ENCODE measurements around the gene UBE3D. TPM values are rescaled to one million over a fixed set of nuclear protein-coding genes. Genes with fewer than 3 reads are reported as not detected.

UBE3D gene
- total and polyA plus RNA-seq, 2 experiments from 2014 or later = 17.5 to 31.4 TPM

DNA sequence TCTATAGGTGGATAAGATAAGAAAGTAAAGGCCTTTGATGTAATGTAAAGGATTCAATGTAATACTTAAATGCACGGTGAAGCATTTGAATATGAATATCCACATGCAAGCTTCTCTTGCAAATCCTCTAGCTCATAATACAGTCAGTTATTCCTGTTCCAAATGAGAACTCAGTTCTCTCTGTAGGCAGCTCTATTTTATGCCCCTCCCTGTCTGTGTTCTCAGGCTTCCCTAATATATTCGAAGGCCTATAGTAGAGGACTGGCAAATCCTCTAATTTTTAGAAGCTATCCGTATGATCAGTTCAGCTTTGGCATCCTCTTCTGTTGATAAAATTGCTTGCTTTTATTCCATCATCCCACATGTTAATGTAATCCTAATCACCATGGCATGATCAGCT lies 200.2 kb downstream of the UBE3D start:
- H3K4me1 Mint-ChIP-seq = no peaks in the 10 kb centered on the region
- no peak overlapping the region for H3K27ac ChIP-seq (ENCODE audit: low read depth)
- H3K27me3 Mint-ChIP-seq (ENCODE audit: insufficient read depth, low read depth, poor library complexity) = peaks cover 2% of the 10 kb centered on the region
- H3K27ac Mint-ChIP-seq = no peak overlapping the region
- ATAC-seq (no peak), DNase-seq (ENCODE audit: low spot score) (no peak)
- H3K27me3 ChIP-seq (ENCODE audit: insufficient read depth) = no peaks in the 10 kb centered on the region
- H3K36me3 ChIP-seq (ENCODE audit: insufficient read depth) = no peaks in the 10 kb centered on the region
- no peak overlapping the region for H3K4me2 ChIP-seq
- H3F3A ChIP-seq (replicated peaks; ENCODE audit: low read depth) = no peaks in the 10 kb centered on the region
- no peaks in the 10 kb centered on the region; the same call in 1 of the 2 replicates for H3K4me1 ChIP-seq (ENCODE audit: insufficient read depth)
- TF ChIP-seq ZNF331 (CRISPR knock-in tag; IDR thresholded peaks at IDR 0.05; ENCODE audit: low read depth) (no peak), EZH2 (IDR thresholded peaks at IDR 0.05; ENCODE audit: low read depth, unreplicated experiment) (no peak), EZH2phosphoT487 (IDR thresholded peaks at IDR 0.05; ENCODE audit: unreplicated experiment) (no peak), CREB1 (CRISPR knock-in tag; IDR thresholded peaks at IDR 0.05; ENCODE audit: low read depth) (no peak), STAT1 (IDR thresholded peaks at IDR 0.05; ENCODE audit: unreplicated experiment) (no peak), ZNF114 (CRISPR knock-in tag; IDR thresholded peaks at IDR 0.05) (no peak), NANOG (IDR thresholded peaks at IDR 0.05; ENCODE audit: borderline replicate concordance) (no peak), JUNB (IDR thresholded peaks at IDR 0.05; ENCODE audit: unreplicated experiment) (no peak)
- TF ChIP-seq, protein P1, sequence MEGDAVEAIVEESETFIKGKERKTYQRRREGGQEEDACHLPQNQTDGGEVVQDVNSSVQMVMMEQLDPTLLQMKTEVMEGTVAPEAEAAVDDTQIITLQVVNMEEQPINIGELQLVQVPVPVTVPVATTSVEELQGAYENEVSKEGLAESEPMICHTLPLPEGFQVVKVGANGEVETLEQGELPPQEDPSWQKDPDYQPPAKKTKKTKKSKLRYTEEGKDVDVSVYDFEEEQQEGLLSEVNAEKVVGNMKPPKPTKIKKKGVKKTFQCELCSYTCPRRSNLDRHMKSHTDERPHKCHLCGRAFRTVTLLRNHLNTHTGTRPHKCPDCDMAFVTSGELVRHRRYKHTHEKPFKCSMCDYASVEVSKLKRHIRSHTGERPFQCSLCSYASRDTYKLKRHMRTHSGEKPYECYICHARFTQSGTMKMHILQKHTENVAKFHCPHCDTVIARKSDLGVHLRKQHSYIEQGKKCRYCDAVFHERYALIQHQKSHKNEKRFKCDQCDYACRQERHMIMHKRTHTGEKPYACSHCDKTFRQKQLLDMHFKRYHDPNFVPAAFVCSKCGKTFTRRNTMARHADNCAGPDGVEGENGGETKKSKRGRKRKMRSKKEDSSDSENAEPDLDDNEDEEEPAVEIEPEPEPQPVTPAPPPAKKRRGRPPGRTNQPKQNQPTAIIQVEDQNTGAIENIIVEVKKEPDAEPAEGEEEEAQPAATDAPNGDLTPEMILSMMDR (conservative IDR thresholded peaks at IDR 0.05; ENCODE audit: low read depth in 2 of 2) = no peak
- TF ChIP-seq, protein P2, sequence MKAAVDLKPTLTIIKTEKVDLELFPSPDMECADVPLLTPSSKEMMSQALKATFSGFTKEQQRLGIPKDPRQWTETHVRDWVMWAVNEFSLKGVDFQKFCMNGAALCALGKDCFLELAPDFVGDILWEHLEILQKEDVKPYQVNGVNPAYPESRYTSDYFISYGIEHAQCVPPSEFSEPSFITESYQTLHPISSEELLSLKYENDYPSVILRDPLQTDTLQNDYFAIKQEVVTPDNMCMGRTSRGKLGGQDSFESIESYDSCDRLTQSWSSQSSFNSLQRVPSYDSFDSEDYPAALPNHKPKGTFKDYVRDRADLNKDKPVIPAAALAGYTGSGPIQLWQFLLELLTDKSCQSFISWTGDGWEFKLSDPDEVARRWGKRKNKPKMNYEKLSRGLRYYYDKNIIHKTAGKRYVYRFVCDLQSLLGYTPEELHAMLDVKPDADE (IDR thresholded peaks at IDR 0.05) = no peak
- TF ChIP-seq, protein P3, sequence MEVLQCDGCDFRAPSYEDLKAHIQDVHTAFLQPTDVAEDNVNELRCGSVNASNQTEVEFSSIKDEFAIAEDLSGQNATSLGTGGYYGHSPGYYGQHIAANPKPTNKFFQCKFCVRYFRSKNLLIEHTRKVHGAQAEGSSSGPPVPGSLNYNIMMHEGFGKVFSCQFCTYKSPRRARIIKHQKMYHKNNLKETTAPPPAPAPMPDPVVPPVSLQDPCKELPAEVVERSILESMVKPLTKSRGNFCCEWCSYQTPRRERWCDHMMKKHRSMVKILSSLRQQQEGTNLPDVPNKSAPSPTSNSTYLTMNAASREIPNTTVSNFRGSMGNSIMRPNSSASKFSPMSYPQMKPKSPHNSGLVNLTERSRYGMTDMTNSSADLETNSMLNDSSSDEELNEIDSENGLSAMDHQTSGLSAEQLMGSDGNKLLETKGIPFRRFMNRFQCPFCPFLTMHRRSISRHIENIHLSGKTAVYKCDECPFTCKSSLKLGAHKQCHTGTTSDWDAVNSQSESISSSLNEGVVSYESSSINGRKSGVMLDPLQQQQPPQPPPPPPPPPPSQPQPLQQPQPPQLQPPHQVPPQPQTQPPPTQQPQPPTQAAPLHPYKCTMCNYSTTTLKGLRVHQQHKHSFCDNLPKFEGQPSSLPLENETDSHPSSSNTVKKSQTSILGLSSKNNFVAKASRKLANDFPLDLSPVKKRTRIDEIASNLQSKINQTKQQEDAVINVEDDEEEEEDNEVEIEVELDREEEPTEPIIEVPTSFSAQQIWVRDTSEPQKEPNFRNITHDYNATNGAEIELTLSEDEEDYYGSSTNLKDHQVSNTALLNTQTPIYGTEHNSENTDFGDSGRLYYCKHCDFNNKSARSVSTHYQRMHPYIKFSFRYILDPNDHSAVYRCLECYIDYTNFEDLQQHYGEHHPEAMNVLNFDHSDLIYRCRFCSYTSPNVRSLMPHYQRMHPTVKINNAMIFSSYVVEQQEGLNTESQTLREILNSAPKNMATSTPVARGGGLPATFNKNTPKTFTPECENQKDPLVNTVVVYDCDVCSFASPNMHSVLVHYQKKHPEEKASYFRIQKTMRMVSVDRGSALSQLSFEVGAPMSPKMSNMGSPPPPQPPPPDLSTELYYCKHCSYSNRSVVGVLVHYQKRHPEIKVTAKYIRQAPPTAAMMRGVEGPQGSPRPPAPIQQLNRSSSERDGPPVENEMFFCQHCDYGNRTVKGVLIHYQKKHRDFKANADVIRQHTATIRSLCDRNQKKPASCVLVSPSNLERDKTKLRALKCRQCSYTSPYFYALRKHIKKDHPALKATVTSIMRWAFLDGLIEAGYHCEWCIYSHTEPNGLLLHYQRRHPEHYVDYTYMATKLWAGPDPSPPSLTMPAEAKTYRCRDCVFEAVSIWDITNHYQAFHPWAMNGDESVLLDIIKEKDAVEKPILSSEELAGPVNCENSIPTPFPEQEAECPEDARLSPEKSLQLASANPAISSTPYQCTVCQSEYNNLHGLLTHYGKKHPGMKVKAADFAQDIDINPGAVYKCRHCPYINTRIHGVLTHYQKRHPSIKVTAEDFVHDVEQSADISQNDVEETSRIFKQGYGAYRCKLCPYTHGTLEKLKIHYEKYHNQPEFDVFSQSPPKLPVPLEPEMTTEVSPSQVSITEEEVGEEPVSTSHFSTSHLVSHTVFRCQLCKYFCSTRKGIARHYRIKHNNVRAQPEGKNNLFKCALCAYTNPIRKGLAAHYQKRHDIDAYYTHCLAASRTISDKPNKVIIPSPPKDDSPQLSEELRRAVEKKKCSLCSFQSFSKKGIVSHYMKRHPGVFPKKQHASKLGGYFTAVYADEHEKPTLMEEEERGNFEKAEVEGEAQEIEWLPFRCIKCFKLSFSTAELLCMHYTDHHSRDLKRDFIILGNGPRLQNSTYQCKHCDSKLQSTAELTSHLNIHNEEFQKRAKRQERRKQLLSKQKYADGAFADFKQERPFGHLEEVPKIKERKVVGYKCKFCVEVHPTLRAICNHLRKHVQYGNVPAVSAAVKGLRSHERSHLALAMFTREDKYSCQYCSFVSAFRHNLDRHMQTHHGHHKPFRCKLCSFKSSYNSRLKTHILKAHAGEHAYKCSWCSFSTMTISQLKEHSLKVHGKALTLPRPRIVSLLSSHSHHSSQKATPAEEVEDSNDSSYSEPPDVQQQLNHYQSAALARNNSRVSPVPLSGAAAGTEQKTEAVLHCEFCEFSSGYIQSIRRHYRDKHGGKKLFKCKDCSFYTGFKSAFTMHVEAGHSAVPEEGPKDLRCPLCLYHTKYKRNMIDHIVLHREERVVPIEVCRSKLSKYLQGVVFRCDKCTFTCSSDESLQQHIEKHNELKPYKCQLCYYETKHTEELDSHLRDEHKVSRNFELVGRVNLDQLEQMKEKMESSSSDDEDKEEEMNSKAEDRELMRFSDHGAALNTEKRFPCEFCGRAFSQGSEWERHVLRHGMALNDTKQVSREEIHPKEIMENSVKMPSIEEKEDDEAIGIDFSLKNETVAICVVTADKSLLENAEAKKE (CRISPR knock-in tag; IDR thresholded peaks at IDR 0.05) = no peak
- no peaks in the 10 kb centered on the region for H3K36me3 Mint-ChIP-seq (ENCODE audit: low read depth)
- H3K9me3 Mint-ChIP-seq = no peaks in the 10 kb centered on the region
- no peak overlapping the region for H3K4me3 ChIP-seq
- H3K4me3 Mint-ChIP-seq = no peak overlapping the region
- no peaks in the 10 kb centered on the region for H4K20me1 ChIP-seq (replicated peaks; ENCODE audit: insufficient read depth)
- H3K79me2 ChIP-seq (replicated peaks; ENCODE audit: insufficient read depth) = no peaks in the 10 kb centered on the region
- H3K9me2 ChIP-seq (ENCODE audit: insufficient read depth) = 0 out of 2 replicates have a peak, but pooled peaks cover 13% of the 10 kb centered on the region
- no peak overlapping the region for H2AFZ ChIP-seq
